Peyer's patch (tissue), 4 donors: Measurements from ENCODE around the gene GNAO1.

Experiments used
- CTCF ChIP-seq, 6 experiments: fragments of 450-650 bp in 4 of 6; fragments of 200-600 bp in 2 of 6; sonication (generic) in 1 of 6; IDR thresholded peaks; one replicate each; pipeline ENCODE4 v1.5.1; 2017 to 2019; ENCODE audit warnings: antibody characterized with exemption in 6 of 6, mild to moderate bottlenecking in 3 of 6, moderate library complexity in 1 of 6
- POLR2A ChIP-seq, 2 donors: fragments of 450-650 bp; IDR thresholded peaks; one replicate each; pipeline ENCODE4 v1.5.1; 2017; ENCODE audit warnings: antibody characterized with exemption in 2 of 2, mild to moderate bottlenecking in 2 of 2, moderate library complexity in 2 of 2

GRCh38 chr16:56303880-56304279, 112.6 kb downstream of the GNAO1 start:
- TF ChIP-seq CTCF (IDR thresholded peaks at IDR 0.05) (no peak), POLR2A (IDR thresholded peaks at IDR 0.05) (no peak)
